HG03460 (cell line): ENCODE results near the gene ACAP3.

Source experiments
- ATAC-seq: cut with Tn5 transposase; IDR thresholded peaks from one replicate; pipeline ENCODE4 v1.9.1; 2021; ENCODE audit not compliant: unreplicated experiment

ACAP3 gene

GRCh38 chr1:1314678-1315335, 7.1 kb upstream of the ACAP3 start:
- ATAC-seq: no peak

GRCh38 chr1:1314237-1314586, 6.5 kb upstream of the ACAP3 start:
- no peak for ATAC-seq

- no peak for ATAC-seq
Observed at GRCh38 chr1:1313500-1314236, 5.9 kb upstream of the ACAP3 start.

- no peak for ATAC-seq
Observed at GRCh38 chr1:1312450-1313314, 5.0 kb upstream of the ACAP3 start.

- ATAC-seq: no peak
Observed at GRCh38 chr1:1311107-1312104, 3.7 kb upstream of the ACAP3 start.

GRCh38 chr1:1310476-1311053, 2.8 kb upstream of the ACAP3 start:
- no peak for ATAC-seq

- ATAC-seq: no peak
Observed at GRCh38 chr1:1310109-1310385, 2.3 kb upstream of the ACAP3 start.

GRCh38 chr1:1309251-1310108, 1.8 kb upstream of the ACAP3 start:
- ATAC-seq: no peak

GRCh38 chr1:1308756-1309250, 1.1 kb upstream of the ACAP3 start:
- ATAC-seq: peak; percentile 0

GRCh38 chr1:1307261-1307922, 338 bp downstream of the ACAP3 start:
- ATAC-seq: peak; percentile 9

GRCh38 chr1:1306661-1307260, 969 bp downstream of the ACAP3 start:
- ATAC-seq: no peak

GRCh38 chr1:1306070-1306660, 1.6 kb downstream of the ACAP3 start:
- ATAC-seq: no peak

GRCh38 chr1:1305300-1306069, 2.2 kb downstream of the ACAP3 start:
- no peak for ATAC-seq

GRCh38 chr1:1304331-1305299, 3.1 kb downstream of the ACAP3 start:
- ATAC-seq: no peak

GRCh38 chr1:1303736-1304135, 4.0 kb downstream of the ACAP3 start:
- no peak for ATAC-seq

- ATAC-seq: no peak
Observed at GRCh38 chr1:1302951-1303509, 4.7 kb downstream of the ACAP3 start.
